GM19463 (cell line): ENCODE data around the gene UCHL3.
A peak's percentile ranks its signal among the peaks of the same experiment; 100 is the strongest.

Experiments
- ATAC-seq: cut with Tn5 transposase; IDR thresholded peaks from one replicate; pipeline ENCODE4 v1.9.1; 2021; ENCODE audit warnings: mild to moderate bottlenecking, moderate library complexity; ENCODE audit not compliant: unreplicated experiment

The UCHL3 gene

GRCh38 chr13:75621147-75621546 is 71.6 kb downstream of the UCHL3 start:
- no peak for ATAC-seq

DNA sequence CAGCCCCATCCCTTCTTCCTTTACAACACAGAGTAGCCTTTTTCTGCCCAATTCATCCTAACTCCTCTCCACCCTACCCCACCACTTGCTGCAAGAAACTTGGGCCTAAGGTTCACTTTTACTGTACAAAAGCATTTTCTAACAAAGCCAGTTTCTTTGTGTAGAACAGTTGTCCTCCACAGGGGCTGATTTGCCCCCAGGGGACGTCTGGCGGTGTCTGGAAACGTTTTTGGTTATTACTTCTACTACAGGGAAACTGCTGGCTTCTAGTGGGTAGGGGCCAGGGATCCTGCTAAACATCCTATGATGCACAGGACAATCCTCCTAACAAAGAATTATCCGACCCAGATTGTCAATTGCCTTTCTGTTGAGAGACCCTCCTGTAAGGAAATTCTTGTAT is 79.2 kb downstream of the UCHL3 start:
- no peak for ATAC-seq

DNA sequence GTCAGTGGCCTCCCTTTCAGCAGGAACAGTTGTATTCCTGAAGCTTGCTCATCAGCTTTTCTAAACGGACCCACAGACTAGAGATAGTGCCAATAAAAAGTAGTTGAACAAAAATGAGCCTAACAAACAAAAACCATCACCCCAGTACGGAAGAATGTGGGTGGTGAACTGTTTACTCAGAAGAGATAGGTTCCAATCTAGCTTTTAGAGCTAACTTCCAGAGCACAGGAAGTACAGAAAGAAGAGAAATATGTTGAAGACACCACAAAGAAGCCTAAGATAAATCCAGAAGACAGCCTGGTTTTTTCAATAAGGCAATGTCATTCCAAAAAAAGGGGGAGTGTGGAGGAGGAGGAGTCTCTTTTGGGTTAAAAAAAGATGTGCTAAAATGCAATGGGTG is 83.7 kb downstream of the UCHL3 start:
- ATAC-seq, result no peak

DNA sequence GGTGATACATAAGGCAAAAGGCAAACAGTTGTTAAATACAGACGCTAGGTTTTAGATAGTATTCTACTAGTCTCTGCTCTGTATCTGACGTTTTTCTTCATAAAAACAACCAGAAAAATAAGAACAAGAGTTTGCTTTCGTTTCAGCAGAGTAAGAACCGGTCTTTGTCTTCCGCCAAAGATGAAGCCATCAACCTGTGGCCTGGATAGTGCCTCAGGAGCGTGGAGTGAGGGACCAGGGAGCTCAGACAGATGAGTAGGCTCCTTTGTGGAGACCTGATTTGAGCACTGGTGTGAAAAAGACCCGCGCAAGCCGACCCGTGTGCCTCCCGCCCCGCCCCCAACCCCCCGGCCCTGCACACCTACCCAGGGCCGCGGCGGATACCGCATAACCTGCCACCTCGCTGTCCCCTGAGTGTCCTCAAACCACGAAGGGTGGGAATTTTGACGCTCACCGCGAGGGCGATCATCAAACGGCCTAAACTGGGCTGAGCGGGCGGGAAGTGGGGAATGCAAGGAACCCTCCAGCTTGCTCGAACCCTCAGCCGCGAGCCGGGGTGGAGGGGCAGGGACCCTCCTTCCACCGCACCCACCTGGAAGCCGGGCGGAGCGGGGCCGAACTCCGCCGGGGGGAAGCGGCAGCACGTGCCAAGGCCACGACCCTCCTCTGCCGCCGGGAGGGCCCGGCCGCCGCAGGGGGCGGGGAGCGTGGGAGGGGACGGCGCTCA is 85.7 kb downstream of the UCHL3 start:
- ATAC-seq, result peak; percentile 1

DNA sequence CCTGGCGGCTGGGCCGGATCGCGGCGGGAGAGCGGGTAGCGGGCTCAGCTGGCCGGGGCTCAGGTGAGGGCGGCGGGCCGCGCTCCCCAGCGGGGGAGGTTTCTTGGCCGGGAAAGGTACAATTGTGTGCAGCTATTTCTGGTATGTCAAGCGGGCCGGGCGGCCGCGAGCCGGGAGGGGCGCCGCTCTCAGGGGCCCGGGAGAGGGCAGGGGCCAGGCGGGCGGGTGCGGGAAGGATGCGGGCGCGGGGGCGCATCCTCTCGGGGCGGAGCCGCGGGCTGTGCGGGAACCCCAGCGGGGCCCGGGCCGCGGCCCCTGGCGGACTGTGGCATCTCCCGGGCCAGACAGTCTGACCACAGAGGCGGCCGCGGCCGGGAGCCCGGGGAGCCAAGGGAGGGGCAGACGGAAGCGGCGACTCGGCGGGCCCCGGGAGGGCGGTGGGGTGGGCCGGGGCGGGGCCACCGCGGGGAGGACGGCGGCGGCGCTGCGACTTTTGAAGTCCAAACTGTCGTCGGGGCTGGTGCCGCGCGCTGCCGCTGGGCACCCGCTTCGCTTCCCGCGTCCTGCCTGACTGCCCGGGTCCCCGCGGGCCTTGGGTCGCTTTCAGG is 86.3 kb downstream of the UCHL3 start, which contains the start of gene LMO7:
Gene LMO7, plus strand, starts transcription at position 503 of the 608 bp plus-strand sequence. CDS start 328 bp downstream, outside the sequence.
- peak; percentile 59 for ATAC-seq

DNA sequence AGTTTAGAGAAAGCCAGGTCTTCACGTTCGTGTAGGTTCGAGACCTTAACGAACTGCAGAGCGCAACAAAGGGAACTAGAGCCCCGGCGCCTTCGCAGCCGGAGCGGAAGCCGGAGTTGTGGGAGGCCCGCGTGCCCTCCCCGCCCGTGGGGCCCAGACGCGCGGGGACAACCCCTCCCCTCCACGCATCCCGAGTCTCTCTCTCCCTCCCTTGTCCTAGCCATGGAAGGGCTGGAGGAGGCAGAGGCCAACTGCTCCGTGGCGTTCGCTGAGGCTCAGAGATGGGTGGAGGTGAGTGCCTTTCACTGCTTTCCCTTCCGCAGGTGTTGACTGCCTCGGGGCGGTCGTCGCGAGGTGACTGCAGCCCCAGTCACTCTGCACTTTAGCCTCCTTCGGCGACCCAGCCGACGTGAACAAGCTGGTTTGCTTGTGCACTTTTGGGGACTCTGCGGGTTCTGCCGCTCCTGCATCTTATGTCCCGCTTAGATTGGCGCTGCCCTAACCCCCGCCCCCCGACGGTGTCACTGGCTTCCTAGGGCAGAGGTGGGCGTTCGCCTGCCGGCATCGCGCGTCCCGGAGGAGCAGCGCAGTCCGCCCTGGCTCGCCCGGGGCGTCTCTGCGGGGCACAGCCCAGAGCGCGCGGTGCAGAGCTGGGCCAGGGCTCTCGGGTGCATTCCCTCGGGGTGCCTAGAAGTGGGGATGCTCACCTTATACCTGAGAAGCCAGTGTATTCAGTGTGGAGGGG is 87.0 kb downstream of the UCHL3 start:
- peak; percentile 42 for ATAC-seq

- no peak for ATAC-seq
Measured at GRCh38 chr13:75637181-75637750, 87.7 kb downstream of the UCHL3 start.

DNA sequence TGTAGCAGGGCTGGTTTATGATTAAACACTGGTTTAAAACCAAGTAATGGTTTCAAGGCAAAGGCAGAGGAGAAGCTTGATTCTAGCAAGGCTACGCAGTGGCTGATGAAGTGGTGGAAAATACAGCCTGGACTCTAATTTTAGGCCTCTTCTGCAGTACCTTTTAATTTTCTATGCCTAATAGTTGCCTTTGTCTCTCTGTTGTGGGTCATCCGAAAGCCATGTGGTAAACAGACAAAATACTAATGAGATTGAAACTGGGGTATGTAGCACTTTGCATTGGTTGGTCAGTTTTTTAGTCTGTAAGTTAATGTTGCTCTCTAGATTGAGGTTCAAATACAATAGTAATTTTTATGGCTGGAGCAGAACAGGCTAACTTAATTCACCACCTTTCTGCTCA is 89.9 kb downstream of the UCHL3 start:
- no peak for ATAC-seq

- ATAC-seq, result no peak
Measured at GRCh38 chr13:75641026-75641425, 91.4 kb downstream of the UCHL3 start.

DNA sequence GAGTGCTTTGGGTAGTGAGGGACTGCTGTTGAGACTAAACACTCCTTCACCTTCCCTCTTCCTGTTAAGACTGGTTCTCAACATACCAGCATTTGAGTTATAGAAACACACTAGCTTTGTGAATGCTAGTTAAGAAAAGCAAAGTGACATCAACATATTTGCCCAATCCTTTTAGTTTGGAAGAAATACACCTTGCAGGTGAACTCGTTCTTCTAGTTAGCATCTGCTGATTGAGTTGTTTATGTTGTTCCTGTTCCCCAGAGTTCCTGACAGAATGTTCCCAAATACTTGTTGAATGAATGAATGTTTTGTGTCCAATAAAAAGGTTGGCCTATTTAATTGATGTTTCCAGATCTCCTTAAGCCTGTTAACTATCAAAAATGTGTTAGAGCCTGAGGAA is 93.6 kb downstream of the UCHL3 start:
- ATAC-seq, result no peak

GRCh38 chr13:75643693-75644092 is 94.1 kb downstream of the UCHL3 start:
- no peak for ATAC-seq

DNA sequence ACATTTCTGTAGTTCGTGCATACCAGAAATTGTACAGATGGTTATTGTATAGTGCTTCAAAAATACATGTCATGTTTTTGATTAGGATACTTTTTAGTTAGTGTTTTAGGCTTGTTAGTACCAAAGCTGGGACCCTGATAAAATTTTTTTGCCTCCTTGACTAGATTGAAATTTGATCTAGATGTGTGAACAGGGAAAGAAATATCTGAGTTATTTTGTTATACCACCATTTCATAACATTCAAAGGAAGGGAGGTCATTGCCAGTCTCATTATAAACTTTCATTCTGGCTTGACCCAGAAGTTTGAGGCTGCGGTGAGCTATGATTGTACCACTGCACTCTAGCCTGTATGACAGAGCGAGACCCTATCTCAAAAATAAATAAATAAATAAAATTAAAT is 95.5 kb downstream of the UCHL3 start:
- no peak for ATAC-seq

GRCh38 chr13:75647126-75647784 is 97.7 kb downstream of the UCHL3 start:
- peak; percentile 79 for ATAC-seq

DNA sequence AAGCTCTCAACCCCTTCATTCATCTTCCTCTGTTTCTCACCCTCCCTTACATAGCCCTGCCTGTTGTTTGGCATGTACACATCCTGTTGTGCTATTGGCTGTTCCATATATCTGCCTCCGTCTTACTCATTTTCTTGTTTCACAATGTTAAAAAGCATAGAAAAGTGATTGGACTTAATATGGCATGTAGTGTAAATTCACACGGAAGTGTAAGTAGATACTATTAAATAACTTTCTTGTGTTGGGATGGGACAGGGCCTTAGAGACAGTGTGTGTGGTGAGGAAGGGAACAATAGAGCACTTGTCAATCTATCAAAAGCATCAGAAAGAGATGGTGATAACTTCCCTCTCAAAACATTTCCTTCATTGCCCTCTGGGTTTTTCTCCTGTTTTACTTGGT is 98.9 kb downstream of the UCHL3 start:
- ATAC-seq, result no peak

DNA sequence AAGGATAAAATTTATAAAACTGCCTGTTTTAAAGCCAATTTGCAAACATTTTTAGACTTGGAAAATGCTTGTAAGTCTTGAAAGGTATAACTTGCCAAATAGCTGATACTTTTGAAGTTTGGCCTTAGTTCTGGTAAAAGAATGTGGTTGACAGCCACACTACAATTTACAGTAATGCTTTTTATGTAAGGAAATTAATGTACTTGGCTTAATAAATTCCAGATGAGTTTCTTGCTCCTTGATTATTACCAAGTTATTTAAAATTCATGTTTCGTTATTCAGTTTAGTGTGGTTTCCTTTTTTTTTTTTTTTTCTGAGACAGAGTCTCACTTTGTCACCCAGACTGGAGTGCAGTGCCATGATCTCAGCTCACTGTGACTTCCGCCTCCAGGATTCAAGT is 101.4 kb downstream of the UCHL3 start:
- no peak for ATAC-seq

DNA sequence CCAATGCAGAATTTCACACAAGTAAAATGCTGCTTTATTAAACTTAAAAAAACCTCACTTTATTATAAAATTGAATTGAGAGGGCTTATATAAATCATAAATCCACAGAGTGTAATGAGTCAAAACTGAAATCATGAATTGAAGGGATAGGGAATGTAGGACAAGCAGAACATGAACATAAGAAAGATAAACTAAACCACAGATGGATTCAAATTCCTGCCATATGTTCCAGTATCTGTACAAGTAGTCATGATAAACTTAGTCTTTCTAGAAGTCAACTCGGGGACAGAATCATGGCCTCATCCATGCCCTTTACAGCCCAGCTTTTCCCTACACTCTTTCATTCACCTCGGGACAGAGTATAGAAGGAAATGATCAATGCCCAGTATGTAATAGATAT is 103.1 kb downstream of the UCHL3 start:
- ATAC-seq, result no peak
